GM23248 (cell line): Measurements from ENCODE around the gene HOXC9.

Experiments used
- EZH2 ChIP-seq: fragments of 200-600 bp; sonication (generic); IDR thresholded peaks from 2 replicates; pipeline ENCODE4 v1.6.1; 2018; ENCODE audit warnings: antibody characterized with exemption, mild to moderate bottlenecking; ENCODE audit not compliant: insufficient read depth, poor library complexity, severe bottlenecking
- EZH2phosphoT487 ChIP-seq: fragments of 200-600 bp; sonication (generic); IDR thresholded peaks from 2 replicates; pipeline ENCODE4 v1.6.1; 2018; ENCODE audit warnings: antibody characterized with exemption, moderate library complexity, mild to moderate bottlenecking, low read depth; ENCODE audit not compliant: insufficient read depth

DNA sequence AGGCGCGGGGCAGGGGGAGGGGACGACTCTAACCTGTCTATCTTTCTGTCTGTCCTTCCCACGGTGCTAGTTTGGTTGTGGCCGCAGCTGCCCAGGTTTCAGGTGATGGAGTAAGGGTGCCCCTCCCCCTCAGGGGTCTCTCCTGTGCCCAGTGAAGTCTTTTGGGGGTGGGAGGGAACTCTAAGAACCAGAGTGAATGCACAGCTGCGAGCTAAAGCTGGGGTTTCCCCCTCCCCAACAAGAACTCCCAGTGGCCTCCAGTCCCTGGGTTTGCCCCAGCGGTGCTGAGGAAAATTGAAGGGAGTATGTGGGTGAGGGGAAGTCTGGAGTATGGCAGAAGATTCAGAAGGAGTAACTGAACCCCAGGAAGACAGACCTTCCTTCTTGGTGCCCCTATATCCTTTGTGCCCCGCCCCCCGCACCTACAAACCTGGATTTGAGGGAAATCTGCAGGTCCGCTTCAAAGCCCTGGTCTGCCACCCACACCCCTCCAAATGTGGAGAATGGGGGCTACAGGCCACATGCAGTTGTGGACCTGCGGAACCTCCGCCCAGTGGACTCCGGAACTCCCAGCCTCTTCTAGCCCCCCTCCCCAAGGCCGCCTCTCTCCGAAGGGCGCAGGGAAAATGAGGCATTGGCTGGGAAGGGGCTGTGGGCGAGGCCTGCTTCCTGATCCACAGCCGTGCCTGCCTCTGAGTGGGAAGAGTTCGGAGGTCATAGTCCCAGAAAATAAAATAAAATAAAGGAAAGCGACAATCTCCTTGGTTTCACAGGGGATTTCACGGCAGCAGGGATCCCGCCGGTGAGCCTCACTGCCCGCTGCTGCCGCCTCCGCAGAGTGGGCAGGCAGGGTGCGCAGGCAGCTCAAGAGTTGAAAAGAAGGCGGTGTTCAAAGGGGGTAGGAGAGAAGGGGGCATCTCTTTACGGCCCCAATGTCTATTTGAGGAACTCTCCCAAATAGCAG, 3.4 kb upstream of the HOXC9 start:
- TF ChIP-seq EZH2 (no peak), EZH2phosphoT487 (no peak)
